Activated effector memory CD4-positive, alpha-beta T cell treated with Interleukin-2 at 50 U/mL for 16 hours (primary cell): ENCODE data around the gene EN2.

Experiments used
- DNase-seq: peaks from one replicate; pipeline ENCODE4 v3.0.0-alpha.2; 2020

The EN2 gene

GRCh38 chr7:155488483-155489127 is 30.7 kb downstream of the EN2 start:
- DNase-seq = no peak

DNA sequence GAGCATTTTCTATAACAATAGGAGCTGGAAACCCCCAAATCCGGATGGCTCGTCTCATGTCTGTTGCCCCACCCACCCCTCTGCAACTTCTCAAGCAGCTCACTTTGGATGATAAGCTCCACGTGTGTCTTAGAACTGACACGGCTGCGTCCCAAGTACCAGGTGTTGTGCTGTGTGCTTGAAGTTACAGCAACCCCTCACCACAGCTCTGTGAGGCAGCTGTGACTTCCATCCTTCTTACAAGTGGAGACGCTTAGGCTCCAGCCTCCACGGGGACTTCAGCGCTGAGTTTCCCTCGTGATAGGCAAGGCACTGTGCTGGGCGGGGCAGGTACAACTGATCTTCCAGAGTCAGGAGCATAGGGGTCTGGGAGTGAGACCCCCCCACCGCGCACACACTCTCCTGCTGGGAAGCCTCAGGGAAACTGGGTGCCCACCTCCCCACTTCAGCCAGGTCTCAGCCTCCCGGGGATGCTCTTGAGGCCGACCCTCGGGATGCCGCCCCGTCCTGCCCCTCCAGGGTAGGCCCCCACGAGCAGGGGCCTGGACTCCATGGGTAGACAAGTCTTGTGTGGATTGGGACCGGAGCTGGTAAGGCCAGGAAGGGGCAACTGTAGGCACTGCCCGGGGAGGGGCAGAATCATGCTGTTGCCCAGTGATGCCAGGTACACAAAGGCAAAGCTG is 31.4 kb downstream of the EN2 start:
- no peak for DNase-seq

GRCh38 chr7:155489862-155490696 is 32.1 kb downstream of the EN2 start:
- no peak for DNase-seq

- no peak for DNase-seq
These were observed 33.0 kb downstream of the EN2 start for GRCh38 chr7:155490697-155491628.

DNA sequence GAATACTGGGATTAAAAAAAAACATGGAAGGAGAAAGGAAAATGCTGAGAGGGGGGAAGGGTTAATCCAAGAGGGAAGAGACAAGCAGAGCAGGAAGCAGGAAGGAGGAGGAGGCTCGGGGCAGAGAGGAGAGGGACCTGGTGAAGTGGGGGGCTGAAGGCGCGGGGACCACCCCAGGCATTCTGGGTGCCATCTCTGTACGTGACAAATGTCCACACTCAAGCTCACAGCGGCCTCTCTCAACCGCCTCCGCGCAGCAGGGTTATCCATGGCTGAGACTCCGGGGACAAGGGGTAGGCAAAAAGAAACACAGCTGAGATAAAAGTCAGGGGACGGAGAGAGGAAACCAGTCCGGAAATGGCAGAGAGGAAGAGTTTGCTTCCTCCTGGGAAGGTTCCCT is 33.9 kb downstream of the EN2 start:
- DNase-seq = no peak

- DNase-seq = no peak
These were observed 36.0 kb downstream of the EN2 start for GRCh38 chr7:155493744-155494538.

DNA sequence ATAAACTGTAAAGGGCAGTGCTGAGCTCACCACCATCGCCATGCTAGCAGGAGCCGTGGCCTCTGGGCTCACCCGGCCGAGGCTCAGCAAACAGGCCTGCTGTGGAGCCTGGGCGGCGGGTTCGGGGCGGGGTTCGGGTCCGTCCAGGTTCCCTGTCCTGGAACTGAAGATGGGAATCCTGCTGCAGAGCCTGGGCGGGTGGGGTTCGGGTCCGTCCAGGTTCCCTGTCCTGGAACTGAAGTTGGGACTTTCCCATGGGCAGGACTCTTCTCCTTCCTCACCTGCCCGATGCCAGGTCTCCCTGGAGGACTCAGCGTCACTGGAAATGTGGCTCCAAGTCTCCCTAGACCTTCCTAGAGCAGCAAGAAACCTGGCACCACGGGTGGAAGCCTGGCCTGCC is 36.6 kb downstream of the EN2 start:
- DNase-seq = no peak

DNA sequence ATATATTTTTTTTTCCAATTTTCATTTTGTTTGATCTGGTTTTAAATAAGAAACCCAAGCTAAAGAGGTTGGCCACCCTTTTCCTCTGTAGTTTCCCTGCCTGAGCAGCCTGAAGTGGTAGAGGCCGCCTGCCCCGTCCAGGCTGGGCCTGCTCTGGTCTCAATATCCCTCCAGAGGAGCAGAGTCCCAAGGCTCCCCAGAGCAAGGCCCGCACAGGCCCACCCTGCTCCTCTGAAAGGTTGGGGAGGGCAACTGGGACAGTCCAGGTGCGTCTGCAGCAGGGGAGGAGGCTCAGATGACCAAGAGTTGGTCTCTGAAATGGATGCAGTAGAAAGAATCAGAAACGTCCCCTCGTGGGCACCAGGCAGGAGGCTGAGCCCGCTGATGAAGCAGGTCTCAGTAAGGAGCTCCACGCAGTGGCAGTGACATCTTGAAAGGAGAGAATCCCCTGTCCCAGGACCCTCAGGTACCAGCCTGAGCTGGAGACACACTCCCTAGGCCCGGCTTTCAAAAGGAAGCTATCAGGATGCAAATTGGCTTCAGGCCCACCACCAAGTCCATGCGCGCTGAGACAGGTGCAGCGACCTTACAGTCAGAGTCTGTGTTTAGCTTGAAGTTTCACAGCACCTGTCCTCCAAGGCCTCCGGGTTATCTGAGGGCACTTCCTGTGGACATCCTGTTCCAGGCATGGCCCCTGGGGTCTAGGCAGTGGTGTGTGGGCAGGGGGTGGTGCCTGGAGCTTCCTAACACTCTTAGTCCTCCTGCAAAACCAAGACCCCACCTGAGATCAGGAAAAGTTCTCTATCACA is 37.7 kb downstream of the EN2 start:
- no peak for DNase-seq

DNA sequence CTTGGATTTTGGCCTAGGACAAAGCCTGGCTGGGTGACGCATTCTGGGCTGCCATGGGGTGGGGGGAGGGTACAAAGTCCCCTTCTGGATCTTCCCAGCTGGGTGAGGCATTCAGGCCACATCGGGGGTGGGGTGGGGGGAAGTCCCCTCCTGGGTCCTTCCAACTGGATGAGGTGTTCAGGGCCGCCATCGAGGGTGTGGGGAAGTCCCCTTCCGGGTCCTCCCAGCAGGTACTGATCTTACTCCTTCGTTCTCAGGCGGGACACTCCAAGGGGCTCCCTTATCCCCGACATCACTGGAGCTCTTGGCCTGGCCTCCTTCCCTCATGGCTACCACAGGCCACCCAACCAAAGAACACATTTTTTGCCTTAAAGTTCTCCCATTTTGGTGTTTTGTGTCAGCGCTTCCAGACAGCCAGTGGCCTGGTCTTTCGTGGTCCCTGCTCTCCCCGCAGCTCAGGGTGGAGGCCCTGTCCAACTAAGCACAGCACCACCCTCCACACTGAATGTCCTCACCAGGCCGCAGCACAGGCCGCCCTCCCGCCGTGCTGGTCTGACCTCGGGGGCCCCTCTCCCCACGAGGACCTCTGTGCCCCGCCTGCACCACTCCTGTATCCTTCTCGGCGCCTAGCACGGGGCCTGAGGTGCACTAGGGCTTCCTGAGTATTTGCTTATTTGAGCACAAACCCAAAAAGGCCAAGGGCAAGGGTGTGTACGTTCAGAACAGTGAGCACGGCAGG is 38.5 kb downstream of the EN2 start:
- no peak for DNase-seq

DNA sequence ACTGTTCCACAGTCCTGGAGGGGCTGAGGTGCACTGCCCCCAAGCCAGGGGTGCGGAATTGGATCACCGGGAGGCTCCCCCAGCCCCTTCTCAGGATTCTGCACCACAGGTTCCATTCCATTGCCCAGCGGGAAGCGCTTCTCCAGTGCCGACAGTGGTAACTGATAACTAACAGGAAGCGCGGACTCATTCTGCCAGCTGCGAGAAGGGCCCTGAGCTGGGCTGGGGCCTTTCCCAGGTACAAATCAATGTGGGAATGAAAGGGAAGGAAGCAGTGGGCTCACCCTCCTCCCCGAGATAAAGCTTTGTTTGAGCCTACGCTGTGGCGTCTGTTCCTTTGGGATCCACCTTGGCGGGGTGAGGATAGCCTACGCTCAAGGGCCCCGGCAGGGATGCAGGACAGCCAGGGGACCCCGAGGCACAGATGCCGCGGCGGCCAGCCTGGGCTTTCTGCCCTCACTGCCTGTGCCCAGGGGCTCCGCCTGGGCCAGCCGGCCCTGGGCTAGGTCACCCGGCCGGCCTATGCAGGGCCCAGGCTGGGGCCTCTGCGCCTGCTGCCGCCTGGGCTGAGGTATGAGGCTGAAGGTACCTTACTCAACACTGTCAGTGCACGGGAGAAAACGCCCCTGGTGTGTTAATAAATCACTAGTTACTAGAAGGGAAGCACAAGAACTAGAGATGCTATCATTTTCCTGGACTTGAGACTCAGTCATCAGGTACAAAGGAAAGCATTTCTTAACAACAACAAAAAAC is 39.4 kb downstream of the EN2 start:
- DNase-seq = no peak

DNA sequence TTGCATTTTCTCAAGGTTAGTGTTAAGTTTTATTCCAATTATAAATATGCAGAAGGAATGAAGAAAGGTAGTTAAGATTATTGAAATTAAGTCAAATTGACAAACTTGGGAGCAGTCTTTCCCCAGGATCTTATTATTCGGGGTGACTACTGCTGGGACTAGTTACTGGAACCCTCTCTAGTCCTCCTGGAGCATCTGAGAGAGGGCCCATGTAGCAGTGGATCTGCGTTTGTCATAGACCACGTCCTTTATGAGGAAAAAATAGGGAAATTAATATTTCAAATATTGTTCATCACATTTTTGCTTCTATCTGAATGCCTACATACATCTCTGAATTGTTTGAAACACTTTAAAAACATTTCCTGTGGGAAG is 47.5 kb downstream of the EN2 start:
- DNase-seq = no peak

DNA sequence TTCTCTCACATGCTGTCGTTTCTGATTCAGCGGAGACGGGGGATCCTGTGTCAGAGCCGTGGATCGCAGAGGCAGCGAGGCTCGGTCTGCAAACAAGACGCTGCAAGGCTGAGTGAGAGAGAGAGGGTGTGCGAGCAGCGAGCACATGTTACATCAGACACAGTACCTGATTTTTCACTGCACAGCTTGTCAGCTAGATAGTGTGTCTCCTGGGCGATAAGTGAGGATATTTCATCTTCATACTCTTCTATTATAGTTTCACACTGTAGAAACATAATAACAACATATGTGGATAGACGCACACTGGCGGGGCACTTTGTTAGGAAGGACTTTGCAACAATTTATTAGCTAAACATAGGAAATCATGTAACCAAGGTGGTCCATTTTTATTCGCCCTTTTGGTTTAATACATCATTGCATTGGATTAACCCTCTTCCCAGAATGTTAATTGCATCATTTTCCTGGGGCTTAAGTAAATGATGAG is 49.0 kb downstream of the EN2 start:
- DNase-seq = no peak

DNA sequence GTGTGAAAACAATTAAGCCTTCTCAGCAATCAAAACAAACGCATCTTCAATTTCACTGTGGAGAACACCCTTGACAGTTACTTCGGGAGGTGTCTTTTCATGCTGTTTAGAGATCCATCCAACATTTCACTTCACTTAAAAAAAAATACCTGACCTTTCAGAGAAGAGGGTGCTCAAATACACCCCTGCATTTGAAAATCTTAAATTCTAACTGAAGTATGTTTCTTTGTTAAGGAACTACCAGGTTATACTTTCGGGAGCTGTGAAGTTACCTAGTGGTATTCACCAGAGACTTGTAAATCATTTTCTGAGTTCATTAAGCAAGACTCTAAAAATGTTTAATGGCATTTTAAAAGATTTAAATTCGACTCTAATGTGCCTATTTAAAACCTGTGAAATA is 49.6 kb downstream of the EN2 start:
- no peak for DNase-seq

- no peak for DNase-seq
These were observed 50.7 kb downstream of the EN2 start for GRCh38 chr7:155508376-155509358.

GRCh38 chr7:155509359-155509724 is 51.4 kb downstream of the EN2 start:
- no peak for DNase-seq

DNA sequence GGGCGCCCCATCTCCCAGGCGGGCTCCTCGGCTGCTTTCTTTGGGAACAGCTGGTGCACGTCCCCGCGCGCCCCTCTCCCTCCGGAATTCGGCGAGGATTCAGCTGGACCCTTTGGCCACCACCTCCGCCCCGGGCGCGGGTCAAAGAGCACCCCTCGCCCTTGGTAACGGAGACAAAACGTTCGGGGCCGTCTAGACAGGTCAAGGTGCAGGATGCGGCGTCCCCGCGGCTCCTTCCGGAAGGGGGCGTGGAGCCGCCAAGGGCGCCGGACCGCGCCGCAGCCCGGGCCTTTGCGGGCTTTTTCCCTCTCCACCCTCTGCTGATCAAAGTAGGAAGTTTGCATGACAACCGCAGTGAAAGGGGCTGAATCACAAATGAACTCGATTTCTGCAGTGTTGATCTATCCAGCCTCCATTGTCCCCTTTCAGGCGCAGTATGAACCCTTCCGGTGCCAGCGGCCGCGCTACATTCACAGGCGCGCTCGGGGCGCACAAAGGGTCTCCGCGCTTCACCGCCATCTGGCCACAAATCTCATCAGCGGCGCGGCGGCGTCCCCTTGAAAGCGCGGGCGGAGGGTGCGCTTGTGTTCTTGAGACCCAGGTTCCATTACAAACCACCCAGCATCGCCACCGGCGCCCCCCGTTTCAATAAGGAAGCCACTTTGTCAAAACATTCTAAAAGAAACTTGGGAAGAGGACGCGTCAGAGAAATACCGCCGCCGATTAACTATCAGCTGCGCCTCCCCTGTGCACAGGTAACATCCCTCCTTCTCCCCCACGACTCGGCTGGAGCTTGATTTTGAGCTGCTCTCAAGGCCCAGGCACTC is 52.0 kb downstream of the EN2 start:
- no peak for DNase-seq

GRCh38 chr7:155510975-155511701 is 53.2 kb downstream of the EN2 start:
- no peak for DNase-seq
